ENCODE measurements around the gene CDX2. TPM values are rescaled to one million over a fixed set of nuclear protein-coding genes. Genes with fewer than 3 reads are reported as not detected.

The CDX2 gene
- total RNA-seq, 2 donors from 2014 or later: 0.09 to 0.34 TPM

DNA sequence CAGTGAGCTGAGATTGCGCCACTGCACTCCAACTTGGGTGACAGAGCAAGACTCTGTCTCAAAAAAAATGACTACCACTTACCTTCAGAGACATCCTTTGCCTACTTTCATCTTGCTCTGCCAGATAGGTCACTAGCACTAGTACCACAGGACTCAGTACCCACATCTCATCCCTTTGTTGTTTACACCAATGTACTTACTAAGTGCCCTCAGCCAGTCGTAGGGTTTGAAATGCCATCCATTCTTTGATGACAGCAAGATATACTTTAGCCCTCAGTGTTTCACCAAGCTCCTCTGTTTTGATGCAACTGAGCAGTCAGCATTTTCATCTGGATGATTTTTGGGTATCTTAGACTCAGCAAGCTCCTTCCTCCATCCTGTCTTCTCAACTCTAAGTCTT lies 13.2 kb upstream of the CDX2 start:
- intact Hi-C loops (cut with DNase I): loop anchor here (5.0 to 10.0 kb wide), 2 partner anchors 620 to 1048 kb away; no protein-coding TSS in a partner anchor
- no peaks in the 10 kb centered on the region for H3K36me3 ChIP-seq
- 66% methylated on average over 2 of the region's 2 CpGs for WGBS
- no peak overlapping the region for H3K4me3 ChIP-seq
- peaks cover 32% of the 10 kb centered on the region for H3K27me3 ChIP-seq (replicated peaks; ENCODE audit: insufficient read depth)
- H3K4me1 ChIP-seq (replicated peaks): no peaks in the 10 kb centered on the region
- DNase-seq (ENCODE audit: low spot score): no peak
- no peaks in the 10 kb centered on the region for H3K9me3 ChIP-seq
- TF ChIP-seq, protein P1, sequence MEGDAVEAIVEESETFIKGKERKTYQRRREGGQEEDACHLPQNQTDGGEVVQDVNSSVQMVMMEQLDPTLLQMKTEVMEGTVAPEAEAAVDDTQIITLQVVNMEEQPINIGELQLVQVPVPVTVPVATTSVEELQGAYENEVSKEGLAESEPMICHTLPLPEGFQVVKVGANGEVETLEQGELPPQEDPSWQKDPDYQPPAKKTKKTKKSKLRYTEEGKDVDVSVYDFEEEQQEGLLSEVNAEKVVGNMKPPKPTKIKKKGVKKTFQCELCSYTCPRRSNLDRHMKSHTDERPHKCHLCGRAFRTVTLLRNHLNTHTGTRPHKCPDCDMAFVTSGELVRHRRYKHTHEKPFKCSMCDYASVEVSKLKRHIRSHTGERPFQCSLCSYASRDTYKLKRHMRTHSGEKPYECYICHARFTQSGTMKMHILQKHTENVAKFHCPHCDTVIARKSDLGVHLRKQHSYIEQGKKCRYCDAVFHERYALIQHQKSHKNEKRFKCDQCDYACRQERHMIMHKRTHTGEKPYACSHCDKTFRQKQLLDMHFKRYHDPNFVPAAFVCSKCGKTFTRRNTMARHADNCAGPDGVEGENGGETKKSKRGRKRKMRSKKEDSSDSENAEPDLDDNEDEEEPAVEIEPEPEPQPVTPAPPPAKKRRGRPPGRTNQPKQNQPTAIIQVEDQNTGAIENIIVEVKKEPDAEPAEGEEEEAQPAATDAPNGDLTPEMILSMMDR (IDR thresholded peaks at IDR 0.05): no peak
- TF ChIP-seq POLR2AphosphoS5 (IDR thresholded peaks at IDR 0.05) (no peak), POLR2A (IDR thresholded peaks at IDR 0.05) (no peak)
- no peak overlapping the region for H3K27ac ChIP-seq

DNA sequence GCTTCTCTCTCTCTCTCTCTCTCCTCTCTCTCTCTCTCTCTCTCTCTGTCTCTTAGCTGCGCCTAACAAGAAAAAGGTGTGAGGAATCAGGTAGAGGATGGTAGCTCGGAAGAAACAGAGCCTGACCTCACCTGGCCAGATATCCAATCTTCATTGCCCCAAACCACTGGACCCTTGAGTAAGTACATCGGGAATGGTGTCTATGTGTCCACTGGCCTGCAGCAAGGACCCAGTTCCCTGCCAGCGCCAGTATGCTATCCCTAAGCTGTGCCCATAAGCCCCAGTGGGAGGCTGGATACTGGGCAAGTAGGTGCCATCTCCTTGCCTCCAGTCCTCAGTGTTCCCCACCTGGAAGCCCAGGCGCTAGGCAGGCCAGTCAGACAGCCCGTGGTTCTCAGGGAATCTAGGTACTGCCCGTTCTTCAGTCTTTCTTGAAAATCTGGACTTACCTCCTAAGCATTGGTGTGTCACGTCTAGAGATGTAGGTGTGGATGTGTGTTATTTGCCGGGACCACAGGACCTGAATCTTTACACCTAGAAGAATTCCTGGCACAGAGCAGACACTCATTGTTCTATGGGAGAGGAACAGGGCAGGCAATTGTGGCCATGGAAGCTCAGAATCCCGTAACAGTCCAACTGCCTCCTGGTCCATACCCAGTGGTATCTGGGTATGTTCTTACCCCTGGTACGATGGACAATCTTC lies 12.0 kb upstream of the CDX2 start:
- intact Hi-C loops (cut with DNase I): loop anchor here (5.0 to 10.0 kb wide), 2 partner anchors 619 to 1046 kb away; no protein-coding TSS in a partner anchor
- DNase-seq (ENCODE audit: low spot score): no peak
- H3K36me3 ChIP-seq: no peaks in the 10 kb centered on the region
- 20% methylated on average over 11 of the region's 11 CpGs for WGBS
- H3K27ac ChIP-seq: no peak overlapping the region
- no peaks in the 10 kb centered on the region for H3K9me3 ChIP-seq
- H3K4me1 ChIP-seq (replicated peaks): no peaks in the 10 kb centered on the region
- no peak overlapping the region for H3K4me3 ChIP-seq
- H3K27me3 ChIP-seq (replicated peaks; ENCODE audit: insufficient read depth): peaks cover 44% of the 10 kb centered on the region
- TF ChIP-seq POLR2A (IDR thresholded peaks at IDR 0.05) (no peak), POLR2AphosphoS5 (IDR thresholded peaks at IDR 0.05) (no peak)
- TF ChIP-seq, protein P1 (IDR thresholded peaks at IDR 0.05): no peak

DNA sequence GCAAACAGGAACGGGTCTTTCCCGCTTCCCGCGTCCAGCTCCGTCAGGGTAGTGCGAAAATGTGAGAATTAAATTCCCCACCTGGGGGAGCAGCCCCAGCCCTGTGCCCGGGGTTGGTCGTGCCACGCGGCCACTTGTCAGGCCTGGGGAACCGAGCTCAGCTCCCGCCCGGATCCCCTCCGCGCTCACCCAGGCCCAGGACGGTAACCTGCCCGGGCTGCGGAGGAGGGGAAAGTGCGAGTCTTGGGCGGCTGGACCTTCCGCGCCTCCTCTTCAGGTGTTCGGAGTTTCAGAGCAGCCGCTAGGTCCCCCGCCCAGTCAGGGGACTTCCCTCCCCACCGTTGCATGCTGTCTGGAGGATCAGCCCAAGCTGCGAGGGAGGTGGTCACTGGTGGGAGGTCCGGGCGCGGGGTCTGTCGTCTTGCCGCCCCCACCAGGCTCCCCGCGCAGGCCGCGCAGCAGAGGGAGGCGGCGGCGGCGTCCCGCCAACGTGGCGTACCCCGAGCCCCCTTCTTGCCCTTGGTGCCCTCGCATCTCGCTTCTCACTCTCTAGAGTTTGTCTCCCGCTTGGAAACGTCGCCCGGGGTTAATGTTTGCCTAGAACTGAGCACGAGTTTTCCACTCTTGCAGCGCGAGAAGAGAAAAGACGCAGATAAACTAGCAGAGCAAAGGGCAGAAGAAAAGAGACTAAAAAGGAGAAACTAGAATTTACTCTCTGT lies 11.3 kb upstream of the CDX2 start:
- no peak for TF ChIP-seq POLR2A (IDR thresholded peaks at IDR 0.05)
- no peak for TF ChIP-seq POLR2AphosphoS5 (IDR thresholded peaks at IDR 0.05)
- TF ChIP-seq, protein P1 (IDR thresholded peaks at IDR 0.05): no peak
- Histone ChIP-seq H3K36me3 (no peaks in the 10 kb centered on the region), H3K9me3 (no peaks in the 10 kb centered on the region), H3K27ac (no peak overlapping the region), H3K27me3 (replicated peaks; ENCODE audit: insufficient read depth) (peaks cover 51% of the 10 kb centered on the region), H3K4me1 (replicated peaks) (no peaks in the 10 kb centered on the region), H3K4me3 (no peak overlapping the region)
- no peak for DNase-seq (ENCODE audit: low spot score)
- intact Hi-C loops (cut with DNase I): loop anchor here (5.0 to 10.0 kb wide), 2 partner anchors 618 to 1046 kb away; no protein-coding TSS in a partner anchor
- WGBS: 4% methylated on average over 54 of the region's 54 CpGs

DNA sequence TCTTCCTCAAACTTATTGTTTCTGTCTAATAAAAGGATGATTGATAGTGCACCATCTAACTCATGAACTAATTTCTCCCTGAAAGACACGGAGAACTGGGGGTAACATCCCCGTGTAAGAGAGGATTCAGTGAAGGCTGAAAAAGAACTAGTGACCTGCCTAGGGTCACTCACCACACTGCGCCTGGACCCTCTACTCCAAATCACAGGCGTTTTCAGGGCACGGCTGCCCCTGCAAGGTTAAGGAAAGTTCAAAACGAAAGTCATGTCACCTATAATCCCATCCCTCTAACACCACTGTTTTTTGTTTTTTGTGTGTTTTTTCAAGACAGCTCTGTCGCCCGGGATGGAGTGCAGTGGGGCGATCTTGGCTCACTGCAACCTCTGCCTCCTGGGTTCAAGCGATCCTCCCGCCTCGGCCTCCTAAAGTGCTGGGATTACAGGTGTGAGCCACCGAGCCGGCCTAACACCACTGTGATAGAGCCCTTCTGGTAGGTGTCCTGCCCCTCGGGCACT lies 10.7 kb upstream of the CDX2 start:
- no peak overlapping the region for H3K27ac ChIP-seq
- peaks cover 56% of the 10 kb centered on the region for H3K27me3 ChIP-seq (replicated peaks; ENCODE audit: insufficient read depth)
- no peak for DNase-seq (ENCODE audit: low spot score)
- no peak overlapping the region for H3K4me3 ChIP-seq
- no peaks in the 10 kb centered on the region for H3K4me1 ChIP-seq (replicated peaks)
- TF ChIP-seq POLR2AphosphoS5 (IDR thresholded peaks at IDR 0.05) (no peak), POLR2A (IDR thresholded peaks at IDR 0.05) (no peak)
- TF ChIP-seq, protein P1 (IDR thresholded peaks at IDR 0.05): no peak
- no peaks in the 10 kb centered on the region for H3K36me3 ChIP-seq
- WGBS: 8% methylated on average over 15 of the region's 15 CpGs
- intact Hi-C loops (cut with DNase I): loop anchor here (5.0 to 10.0 kb wide), 3 partner anchors 445 to 1045 kb away; no protein-coding TSS in a partner anchor
- no peaks in the 10 kb centered on the region for H3K9me3 ChIP-seq
